Middle frontal gyrus (tissue), 1 donor: ENCODE data around the gene FCRLB.
"Not testable (repeated sequence)": the region's sequence is repeated elsewhere in the genome, so short reads cannot be mapped to it uniquely, and the experiment has no call there.

Experiments used
- DNase-seq: peaks from one replicate; pipeline ENCODE4 v3.0.0-alpha.2; 2015; ENCODE audit warnings: low spot score; ENCODE audit errors: extremely low spot score

FCRLB gene

DNA sequence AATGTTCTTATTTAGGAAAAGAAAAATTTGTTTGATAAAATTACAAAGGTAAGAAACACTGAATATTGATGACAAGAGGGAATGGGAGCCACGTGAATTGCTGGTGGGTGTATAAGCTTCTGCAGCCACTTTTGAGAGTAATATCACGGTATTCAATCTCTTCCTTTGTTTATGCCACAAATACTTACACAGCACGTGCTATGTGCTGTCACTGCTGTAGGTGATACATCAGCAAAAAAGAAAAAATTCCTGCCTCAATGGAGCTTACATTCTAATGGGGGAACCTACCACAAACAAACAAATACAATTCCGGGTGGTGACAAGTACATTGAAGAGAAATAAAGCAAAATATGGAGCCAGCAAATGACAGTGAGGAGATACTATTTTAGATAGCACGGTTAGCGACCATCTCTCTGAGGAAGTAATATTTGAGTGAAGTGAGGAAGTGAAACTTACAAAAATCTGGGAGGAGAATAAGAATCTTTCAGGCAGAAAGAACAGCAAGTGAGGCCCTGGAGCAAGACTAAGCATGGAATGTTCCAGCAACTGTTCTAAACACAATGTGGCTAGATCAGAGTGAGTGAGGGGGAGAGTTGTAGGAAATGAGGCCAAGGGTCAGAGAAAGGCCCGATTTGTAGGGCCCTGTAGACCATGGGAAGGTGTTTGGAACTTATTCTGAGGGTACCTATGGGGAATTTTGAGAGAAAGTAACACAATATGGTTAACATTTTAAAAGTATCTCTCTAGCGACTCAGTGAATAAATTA lies 2.6 kb upstream of the FCRLB start:
- DNase-seq = no peak

DNA sequence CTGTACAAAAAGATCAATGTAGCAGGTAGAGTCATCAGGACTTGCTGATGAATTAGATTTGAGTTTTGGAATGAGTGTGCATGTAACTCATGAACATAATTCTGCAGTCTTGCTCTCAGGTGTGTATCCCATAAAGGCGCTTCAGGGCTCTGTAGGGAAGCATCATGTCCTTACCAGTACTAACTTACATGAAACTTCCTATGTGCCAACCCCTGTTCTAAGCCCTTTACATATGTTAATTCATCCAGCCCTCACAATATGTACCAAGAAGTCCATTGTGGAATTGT lies 2.1 kb upstream of the FCRLB start:
- DNase-seq = no peak

DNA sequence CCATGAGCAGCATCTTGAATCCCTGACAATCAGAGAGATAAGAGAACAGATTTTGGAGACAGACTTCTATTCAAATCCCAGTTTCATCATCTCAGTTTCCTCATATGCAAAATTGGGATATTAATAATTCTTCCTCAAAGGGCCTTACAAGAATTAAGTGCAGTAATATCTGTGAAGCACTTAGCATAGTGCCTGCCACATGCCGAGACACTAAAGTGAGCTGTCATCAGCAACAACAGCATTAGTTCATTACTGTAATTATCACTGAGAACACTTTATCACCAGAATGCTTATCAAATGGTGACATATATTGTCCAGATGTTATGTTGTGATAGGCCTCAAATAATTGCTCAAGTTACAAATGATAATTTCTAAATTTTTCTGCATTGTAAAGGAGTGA lies 922 bp upstream of the FCRLB start:
- no peak for DNase-seq

DNA sequence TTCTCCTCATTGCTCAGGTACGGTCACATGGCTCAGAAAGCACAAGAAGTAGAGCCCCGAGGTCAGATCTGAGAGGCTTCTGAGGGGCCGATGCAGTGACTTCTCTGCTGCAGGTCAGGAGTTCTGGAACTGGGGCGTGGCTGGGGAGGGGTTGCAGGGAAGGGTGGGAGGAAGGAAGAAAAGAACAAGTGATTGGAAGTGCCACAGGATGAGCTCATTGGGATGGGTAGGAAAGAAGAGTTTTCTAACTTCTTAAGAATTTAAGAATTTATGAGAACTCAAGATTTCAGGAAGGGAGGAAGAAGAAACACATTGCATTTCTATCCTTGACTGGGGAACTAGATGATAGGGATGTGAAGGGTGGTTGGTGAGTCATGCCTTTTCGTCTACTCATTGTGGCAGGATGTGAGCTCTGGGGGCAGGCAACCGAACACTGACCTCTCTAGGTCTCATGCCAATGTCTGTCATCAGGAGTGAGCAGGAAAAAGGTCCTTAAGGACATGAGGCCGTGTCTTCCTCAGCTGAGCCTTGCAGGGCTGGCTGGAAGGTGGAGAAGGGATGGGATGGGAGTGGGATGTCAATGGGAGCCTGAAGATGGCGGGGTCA lies 497 bp downstream of the FCRLB start:
- DNase-seq = no peak

DNA sequence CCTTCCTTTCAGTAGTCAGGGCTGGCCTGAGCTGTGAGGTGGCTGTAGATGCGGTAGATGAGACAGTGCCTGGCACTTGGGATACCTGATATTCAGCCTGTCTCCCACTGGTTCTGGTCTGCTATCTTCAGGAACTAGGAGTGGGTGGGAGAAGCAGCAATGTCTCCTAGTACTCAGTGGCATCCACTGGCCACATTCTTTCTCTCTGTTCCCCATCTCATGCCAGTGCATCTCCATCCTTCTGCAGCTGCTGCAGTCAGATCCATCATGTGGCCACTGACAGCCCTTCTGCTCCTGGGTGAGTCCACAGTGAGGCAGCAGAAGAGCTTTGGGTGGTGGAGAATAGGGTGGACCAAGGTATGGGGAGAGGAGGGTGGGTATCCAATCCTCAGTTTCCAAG lies 1.1 kb downstream of the FCRLB start:
- DNase-seq = no peak

DNA sequence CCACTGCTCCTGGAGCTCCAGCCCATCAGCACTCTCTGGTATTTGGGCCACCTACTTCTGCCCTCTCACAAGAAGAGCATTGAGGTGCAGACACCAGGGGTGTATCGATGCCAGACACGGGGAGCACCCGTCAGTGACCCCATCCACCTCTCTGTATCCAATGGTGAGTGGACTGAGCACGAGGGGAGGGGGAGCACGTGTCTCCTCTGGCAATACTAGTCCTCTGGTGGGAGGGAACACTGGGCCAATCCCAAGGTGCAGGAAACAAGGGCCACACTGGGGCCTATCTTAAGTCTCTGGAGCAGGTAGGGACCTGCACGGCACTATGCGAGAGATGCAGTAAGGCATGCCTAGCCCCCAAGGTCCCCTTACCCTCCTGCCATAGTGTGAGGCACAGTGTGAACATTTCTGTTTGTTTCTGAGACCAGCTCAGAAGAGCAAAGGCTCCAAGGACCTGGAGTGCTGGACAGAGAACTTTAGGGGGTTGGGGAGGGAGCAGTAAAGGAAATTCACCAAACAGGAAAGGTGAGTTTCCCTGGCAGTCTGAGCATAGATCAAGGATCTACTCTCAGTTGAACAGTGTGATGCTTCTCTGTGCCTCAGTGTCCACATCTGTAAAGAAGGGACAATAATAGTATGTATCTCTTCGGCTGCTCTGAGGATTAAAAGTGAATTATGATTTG lies 2.3 kb downstream of the FCRLB start:
- DNase-seq = no peak

DNA sequence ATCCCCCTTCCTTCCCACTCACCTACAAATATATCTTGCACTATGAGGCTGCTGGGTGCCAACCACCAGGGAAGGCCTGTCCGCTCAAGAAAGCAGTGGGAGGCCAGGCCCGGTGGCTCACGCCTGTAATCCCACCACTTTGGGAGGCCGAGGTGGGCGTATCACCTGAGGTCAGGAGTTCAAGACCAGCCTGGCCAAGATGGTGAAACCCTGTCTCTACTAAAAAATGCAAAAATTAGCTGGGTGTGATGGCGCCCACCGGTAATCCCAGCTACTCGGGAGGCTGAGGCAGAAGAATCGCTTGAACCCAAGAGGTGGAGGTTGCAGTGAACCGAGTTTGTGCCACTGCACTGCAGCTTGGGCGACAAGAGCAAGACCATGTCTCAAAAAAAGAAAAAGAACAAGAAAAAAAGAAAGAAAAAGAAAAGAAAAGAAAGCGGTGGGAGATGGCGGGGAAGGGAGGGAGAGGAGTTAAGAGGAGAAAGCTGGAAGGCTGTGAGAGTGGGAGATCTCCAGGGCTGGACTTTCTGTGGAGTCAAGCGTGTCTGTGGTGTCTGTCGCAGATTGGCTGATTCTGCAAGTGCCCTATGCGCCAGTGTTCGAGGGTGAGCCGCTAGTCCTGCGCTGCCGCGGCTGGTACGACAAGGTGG lies 4.0 kb downstream of the FCRLB start:
- DNase-seq = not testable (repeated sequence)

DNA sequence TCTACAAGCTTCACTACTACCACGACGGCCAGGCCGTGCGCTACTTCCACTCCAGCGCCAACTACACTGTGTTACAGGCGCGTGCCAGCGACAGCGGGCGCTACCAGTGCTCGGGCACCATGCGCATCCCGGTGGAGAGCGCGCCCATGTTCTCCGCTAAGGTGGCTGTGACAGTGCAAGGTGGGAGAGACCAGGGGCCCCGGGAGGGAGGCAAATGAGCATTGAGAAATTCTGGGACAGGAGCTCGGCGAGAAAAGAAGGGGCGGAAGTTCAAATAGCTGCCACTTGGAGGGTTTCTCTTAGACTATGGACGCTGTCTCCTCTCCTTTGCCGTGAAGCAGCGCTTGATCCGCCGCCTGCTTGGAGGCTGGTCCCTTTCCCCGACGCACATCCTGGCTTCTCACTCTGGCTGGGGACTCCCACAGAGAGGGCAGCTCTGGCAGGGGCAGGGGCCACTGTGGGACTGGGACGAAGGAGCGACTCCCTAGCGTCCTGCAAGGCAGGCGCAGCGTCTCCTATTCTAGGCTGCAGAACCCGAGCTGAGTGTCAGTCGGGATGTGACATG lies 4.6 kb downstream of the FCRLB start:
- no peak for DNase-seq

DNA sequence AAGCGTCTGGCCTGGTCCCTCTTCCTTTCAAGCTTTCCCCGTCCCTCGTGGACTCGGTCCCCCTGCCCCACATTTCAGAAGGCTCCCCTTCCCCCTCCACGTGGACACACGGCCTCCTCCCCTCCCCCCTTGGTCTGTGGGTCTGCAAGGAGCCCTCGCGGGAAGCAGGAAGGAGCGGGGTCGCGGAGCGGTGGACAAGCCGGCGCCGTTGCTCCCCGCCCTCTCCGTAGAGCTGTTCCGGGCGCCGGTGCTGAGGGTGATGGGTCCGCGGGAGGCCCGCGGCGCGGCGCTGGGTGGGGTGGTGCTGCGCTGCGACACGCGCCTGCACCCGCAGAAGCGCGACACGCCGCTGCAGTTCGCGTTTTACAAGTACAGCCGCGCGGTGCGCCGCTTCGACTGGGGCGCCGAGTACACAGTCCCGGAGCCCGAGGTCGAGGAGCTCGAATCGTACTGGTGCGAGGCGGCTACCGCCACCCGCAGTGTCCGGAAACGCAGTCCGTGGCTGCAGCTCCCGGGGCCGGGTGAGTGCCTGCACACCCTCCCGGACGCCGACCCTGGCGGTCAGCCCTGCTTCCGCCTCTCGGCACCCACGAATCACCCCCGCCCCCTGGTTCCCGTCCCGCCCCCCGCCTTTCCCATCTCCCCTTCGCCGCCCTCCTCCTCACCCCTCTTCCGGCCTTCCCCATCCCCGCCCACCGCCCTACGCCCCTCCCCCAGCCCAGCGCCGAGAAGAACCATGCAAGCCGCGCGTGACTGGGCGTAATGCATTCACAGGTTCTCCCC lies 5.3 kb downstream of the FCRLB start:
- DNase-seq = no peak

DNA sequence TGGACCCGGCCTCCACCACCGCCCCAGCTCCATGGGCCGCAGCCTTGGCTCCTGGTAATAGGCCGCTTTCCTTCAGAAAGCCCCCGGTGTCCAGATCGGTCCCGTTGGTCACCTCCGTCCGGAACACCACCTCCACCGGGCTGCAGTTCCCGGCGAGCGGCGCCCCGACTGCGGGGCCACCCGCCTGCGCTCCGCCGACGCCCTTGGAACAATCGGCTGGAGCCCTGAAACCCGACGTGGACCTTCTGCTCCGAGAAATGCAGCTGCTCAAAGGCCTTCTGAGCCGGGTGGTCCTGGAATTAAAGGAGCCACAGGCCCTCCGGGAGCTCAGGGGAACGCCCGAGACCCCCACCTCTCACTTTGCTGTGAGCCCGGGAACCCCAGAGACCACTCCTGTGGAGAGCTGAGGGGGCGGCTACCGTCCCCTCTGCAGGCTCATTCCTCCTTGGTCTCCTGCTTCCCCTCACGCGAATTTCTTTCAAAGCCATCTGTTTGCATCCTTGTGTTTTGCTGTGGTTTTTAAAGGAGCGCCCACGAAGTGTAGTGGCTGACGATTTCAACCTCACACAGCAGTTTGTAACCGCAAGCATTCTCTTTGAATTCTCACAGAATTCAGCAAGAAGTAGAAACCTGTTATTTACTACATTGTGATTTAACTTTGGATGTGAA lies 6.0 kb downstream of the FCRLB start:
- DNase-seq = no peak

DNA sequence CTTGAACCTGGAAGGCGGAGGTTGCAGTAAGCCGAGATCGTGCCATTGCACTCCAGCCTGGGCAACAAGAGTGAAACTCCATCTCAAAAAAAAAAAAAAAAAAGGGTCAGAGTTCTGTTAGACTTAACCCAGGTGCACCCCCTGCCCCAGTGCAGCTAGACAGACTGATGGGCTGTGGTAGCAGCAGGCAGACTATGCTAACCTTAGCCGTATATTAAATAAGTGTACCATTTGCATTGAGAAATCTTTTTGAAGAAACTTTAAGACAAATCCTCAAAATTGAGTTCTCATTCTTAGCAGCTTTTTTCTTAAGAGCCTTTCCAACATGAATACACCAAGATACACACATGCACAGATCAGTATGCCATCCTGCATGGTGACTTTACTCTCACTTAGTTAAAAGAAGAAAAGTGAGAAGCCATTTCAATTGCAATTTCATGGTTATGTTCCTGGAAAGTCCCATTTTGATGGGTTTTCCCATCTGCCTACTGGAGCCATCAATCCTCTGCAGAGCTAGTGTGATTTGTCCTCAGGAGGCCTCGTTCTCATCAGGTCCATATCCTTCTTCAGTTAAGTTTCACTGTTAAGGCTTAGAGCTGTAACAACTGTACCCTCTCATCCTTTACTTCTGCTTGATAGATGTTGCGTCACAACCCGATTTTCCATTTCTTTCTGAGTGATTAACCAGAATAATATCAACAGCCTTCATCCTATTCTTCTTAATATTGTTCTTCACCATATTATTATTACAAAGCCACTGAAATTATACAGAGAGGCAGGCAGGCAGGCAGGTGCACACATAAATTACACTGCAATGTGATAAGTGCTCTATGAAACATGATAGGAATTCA lies 7.3 kb downstream of the FCRLB start:
- DNase-seq = no peak

DNA sequence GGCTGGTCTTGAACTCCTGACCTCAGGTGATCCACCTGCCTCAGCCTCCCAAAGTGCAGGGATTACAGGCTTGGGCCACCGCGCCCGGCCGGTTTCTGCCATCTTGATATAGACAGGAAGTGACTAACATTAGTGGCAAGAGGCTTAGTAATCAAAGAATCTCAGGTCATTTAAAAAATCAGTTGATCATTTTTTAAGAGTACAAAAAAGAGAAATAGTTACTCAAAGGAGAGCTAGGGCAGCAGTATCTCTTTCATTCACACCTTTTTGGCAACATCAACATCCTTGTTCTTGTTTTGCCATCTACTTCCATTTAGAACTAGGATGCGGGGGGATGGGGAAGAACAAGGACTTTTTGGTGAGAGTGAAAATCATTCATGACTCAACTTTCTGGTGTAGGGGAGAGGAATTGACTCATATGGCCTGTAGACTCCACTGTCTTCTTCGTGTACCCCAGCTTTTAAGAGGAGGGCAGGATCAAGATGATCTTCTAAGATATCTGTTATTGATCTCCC lies 8.8 kb downstream of the FCRLB start:
- no peak for DNase-seq

DNA sequence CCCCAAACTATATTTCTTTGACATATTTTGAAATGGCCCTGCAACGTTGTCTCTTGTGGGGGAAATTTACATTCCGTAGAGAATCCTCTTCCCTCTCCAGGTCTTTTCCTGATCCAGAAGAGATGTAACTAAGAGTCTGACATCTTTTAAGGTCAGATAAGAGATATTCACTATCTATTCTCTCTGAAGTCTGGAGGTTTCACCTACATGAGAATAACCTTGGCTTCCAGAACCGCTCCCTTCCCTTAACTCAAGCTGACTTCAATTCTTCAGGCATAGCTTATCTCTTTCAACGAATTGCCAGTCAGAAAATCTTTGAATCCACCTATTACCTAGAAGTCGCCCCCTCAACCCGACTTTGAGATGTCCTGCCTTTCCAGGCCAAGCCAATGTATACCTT lies 9.9 kb downstream of the FCRLB start:
- DNase-seq = no peak

DNA sequence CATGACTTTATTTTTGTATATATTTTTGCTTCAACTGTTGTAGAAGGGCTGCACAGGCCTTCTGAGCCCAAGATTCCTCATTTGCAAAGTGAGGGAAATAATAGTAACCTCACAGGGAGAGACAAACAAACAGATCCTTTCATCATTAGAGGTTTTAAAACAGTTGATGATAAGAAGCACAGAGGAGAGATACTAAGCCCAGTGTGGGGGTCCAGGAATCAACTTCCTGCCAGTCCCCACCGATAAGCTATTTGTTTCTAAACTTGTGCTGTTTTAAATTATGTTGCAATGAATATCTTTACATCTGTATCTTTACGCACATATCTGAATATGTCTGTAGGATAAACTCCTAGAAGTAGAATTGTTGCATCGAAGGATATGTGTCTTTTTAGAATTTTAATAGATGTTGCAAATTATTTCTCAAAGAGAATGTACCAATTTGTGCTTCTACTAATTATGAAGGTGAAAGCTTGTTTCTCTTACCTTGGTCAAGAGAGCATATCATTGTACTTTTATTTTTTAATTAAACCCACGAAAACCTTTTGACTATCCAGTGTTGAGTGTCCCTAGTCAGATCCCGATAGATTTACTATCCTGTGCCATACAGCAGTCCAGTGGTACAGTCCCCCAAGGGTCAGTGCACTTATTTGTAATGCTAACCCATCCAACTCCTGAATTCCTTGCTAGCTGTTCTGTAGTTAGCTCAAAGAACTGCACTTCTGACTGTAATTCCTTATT lies 10.8 kb downstream of the FCRLB start:
- no peak for DNase-seq

DNA sequence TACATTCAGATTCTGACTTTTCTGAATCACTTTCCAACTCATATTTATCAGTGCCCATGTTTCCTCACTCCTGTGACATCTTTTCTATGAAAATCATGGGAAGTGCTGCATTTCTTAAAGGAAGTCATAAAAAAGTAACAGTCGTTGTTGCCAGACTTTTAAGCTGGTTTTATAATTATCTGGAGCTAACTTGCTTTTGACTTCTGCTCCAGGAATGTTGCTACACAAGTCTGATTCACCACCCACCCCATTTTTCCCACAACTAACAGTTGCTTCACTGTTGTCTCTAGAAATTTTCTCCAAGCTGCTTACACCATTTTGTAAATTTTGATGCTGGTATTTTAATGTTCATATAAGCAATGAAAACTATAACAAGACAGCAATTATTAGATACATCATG lies 12.2 kb downstream of the FCRLB start:
- DNase-seq = no peak

DNA sequence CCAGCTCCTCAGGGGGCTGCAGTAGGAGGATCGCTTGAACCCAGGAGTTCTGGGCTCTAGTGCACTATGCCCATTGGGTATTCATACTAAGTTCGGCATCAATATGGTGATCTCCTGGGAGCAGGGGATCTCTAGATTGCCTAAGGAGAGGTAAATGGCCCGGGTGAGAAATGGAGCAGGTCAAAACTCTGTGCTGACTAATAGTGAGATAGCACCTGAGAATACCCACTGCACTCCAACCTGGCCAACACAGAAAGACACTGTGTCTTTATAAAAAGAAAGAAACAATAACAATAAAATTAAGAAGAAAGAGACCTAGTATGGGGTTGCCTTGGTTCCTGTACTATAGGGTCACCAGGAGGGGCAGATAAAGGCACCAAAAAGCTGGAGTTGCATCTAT lies 14.5 kb downstream of the FCRLB start:
- DNase-seq = no peak

DNA sequence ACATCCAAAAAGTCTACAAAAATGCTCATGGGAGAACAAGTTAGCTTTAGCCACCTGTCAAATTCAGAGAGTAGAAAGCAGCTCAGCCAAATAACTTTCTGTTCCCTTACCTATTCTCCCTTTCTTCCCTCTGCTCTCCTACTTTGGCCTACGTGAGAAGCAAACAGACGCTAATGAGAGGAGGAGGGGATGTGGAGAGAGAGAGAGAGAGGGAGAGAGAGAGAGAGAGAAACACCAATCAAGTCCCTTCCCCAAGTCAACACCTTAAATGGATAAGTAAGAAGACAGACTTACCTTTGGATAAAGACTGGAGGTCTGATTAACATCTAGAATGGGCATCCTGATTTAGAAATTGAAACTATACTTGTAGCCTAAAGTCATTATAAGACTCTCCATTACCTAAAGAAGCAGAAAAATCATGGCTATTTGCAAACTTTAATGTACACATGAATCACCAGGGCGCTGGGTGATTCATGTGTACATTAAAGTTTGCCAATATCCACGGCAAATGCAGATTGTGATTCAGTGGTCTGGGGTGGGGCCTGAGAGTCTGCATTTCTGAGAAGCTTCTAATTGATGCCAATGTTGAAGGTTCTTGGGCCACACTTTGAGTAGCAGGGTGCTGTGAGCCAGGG lies 15.1 kb downstream of the FCRLB start:
- no peak for DNase-seq

DNA sequence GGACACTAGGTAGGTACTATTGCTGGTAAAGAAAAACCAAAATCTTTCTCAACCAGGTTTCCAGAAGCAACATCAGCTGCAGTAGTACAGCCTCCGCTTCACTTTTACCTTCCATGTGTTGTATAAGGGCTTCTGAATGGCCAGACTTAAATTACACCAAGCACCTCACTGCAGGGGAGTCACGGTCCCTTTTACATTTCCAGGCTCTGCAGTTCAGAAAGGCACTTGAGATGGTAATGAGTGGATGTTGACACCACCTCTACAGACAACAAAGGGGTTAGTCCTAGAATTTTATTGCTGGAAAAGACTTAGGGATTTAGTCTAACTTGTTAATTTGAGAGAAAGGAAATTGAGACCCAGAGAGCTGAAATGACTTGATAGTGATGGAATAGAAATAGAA lies 16.3 kb downstream of the FCRLB start:
- DNase-seq = no peak
